Liver (tissue), 9 donors: ENCODE results near the gene CCDC40. TPM values are rescaled to one million over a fixed set of nuclear protein-coding genes. Genes with fewer than 3 reads are reported as not detected.

Source experiments
- DNase-seq: peaks from one replicate; pipeline ENCODE4 v3.0.0-alpha.2; 2017; ENCODE audit warnings: low spot score
- H3K27ac ChIP-seq, 2 donors: one replicate each; pipeline ENCODE4 v1.7.0; 2013; ENCODE audit warnings: inconsistent platforms in 2 of 2, low read length in 2 of 2, control low read depth in 1 of 2, low read depth in 1 of 2, mild to moderate bottlenecking in 1 of 2
- H3K27me3 ChIP-seq, 4 donors: one replicate each; pipeline versions ENCODE4 v1.6.1 to v1.7.0; 2013; ENCODE audit warnings: low read length in 3 of 4, inconsistent platforms in 1 of 4, mild to moderate bottlenecking in 1 of 4, moderate library complexity in 1 of 4; ENCODE audit not compliant: control insufficient read depth in 4 of 4, insufficient read depth in 4 of 4
- H3K36me3 ChIP-seq, 4 donors: one replicate each; pipeline versions ENCODE4 v1.6.1 to v1.7.0; 2013; ENCODE audit warnings: low read length in 3 of 4, mild to moderate bottlenecking in 3 of 4, low read depth in 1 of 4, moderate library complexity in 1 of 4; ENCODE audit not compliant: control insufficient read depth in 4 of 4, insufficient read depth in 3 of 4
- H3K4me1 ChIP-seq, 4 donors: one replicate each; pipeline versions ENCODE4 v1.6.1 to v1.7.0; 2013; ENCODE audit warnings: low read length in 3 of 4, mild to moderate bottlenecking in 3 of 4, moderate library complexity in 1 of 4; ENCODE audit not compliant: control insufficient read depth in 4 of 4, insufficient read depth in 4 of 4
- H3K4me3 ChIP-seq, 3 donors: one replicate each; pipeline versions ENCODE4 v1.6.1 to v1.7.0; 2013; ENCODE audit warnings: low read length in 3 of 3, control low read depth in 1 of 3, low read depth in 1 of 3, mild to moderate bottlenecking in 1 of 3
- H3K9ac ChIP-seq, 2 donors: one replicate each; pipeline ENCODE4 v1.7.0; 2013; ENCODE audit warnings: low read length in 2 of 2, mild to moderate bottlenecking in 2 of 2, moderate library complexity in 2 of 2, control low read depth in 1 of 2, low read depth in 1 of 2
- H3K9me3 ChIP-seq, 4 donors: one replicate each; pipeline versions ENCODE4 v1.6.1 to v1.7.0; 2013; ENCODE audit warnings: low read length in 3 of 4; ENCODE audit not compliant: control insufficient read depth in 4 of 4
- ATF3 ChIP-seq: IDR thresholded peaks from 2 replicates; pipeline ENCODE4 v1.6.1; 2016; ENCODE audit warnings: antibody characterized with exemption
- EGR1 ChIP-seq, 2 donors: IDR thresholded peaks; 2 replicates each; pipeline ENCODE4 v1.6.1; 2016 to 2018; ENCODE audit warnings: antibody characterized with exemption in 2 of 2, low read depth in 2 of 2
- FOXA1 ChIP-seq: IDR thresholded peaks from 2 replicates; pipeline ENCODE4 v1.6.1; 2016; ENCODE audit warnings: antibody characterized with exemption
- FOXA2 ChIP-seq: IDR thresholded peaks from 2 replicates; pipeline ENCODE4 v1.6.1; 2016; ENCODE audit warnings: antibody characterized with exemption
- GABPA ChIP-seq, 2 donors: IDR thresholded peaks in 1 of 2; conservative IDR thresholded peaks in 1 of 2; 2 replicates each; pipeline ENCODE4 v1.6.1; 2016; ENCODE audit warnings: antibody characterized with exemption in 2 of 2, mild to moderate bottlenecking in 1 of 2, moderate library complexity in 1 of 2
- HNF4A ChIP-seq, 2 donors: conservative IDR thresholded peaks; 2 replicates each; pipeline ENCODE4 v1.6.1; 2016; ENCODE audit warnings: antibody characterized with exemption in 2 of 2, mild to moderate bottlenecking in 2 of 2
- HNF4G ChIP-seq: IDR thresholded peaks from 2 replicates; pipeline ENCODE4 v1.6.1; 2016; ENCODE audit warnings: antibody characterized with exemption
- JUND ChIP-seq, 2 donors: IDR thresholded peaks; 2 replicates each; pipeline ENCODE4 v1.6.1; 2016; ENCODE audit warnings: antibody characterized with exemption in 2 of 2
- MAX ChIP-seq: IDR thresholded peaks from 2 replicates; pipeline ENCODE4 v1.6.1; 2016; ENCODE audit warnings: antibody characterized with exemption
- NR2F2 ChIP-seq: IDR thresholded peaks from 2 replicates; pipeline ENCODE4 v1.6.1; 2016; ENCODE audit warnings: antibody characterized with exemption
- RAD21 ChIP-seq, 2 donors: IDR thresholded peaks; 2 replicates each; pipeline ENCODE4 v1.6.1; 2016; ENCODE audit warnings: antibody characterized with exemption in 2 of 2, mild to moderate bottlenecking in 2 of 2
- REST ChIP-seq: IDR thresholded peaks from 2 replicates; pipeline ENCODE4 v1.6.1; 2016; ENCODE audit warnings: antibody characterized with exemption, mild to moderate bottlenecking
- RXRA ChIP-seq, 2 donors: IDR thresholded peaks; 2 replicates each; pipeline ENCODE4 v1.6.1; 2017 to 2018; ENCODE audit warnings: antibody characterized with exemption in 2 of 2, mild to moderate bottlenecking in 1 of 2
- YY1 ChIP-seq: IDR thresholded peaks from 2 replicates; pipeline ENCODE4 v1.6.1; 2016; ENCODE audit warnings: antibody characterized with exemption, mild to moderate bottlenecking
- WGBS: extraction: QIAGEN DNeasy Blood & Tissue Kit; methylation state at CpG from one replicate; pipeline ENCODE4 v1.1.7; 2013; 5-methylcytosine and 5-hydroxymethylcytosine counted together
- polyA plus RNA-seq, 2 donors: library from polyadenylated mRNA; stranded (reverse) in 1 of 2; unstranded in 1 of 2; fragments of 200-250 nt in 1 of 2; fragments of >200 nt in 1 of 2; fragmentation: Nextera tagmentation in 1 of 2; extraction: Ambion mirVana in 1 of 2; gene quantifications; one replicate each; pipeline versions ENCODE4 v1.2.1 to v1.2.3, GENCODE V29; 2013 to 2015
- total RNA-seq, 2 donors: library from RNA; depleted of rRNA; stranded (reverse); fragments of >200 nt; gene quantifications; one replicate each; pipeline ENCODE4 v1.2.3, GENCODE V29; 2014
- donor health status: healthy.
- donor health status: healthy.
- donor health status: healthy.
- donor health status: healthy.
- donor health status: healthy.

Gene CCDC40
- total and polyA plus RNA-seq, 4 donors: 0.60 to 3.0 (median 1.4) TPM

- 93% methylated on average over 10 of the region's 10 CpGs for WGBS
- H3K36me3 ChIP-seq: peaks cover 0 to 9% (median 2%) of the 10 kb centered on the region in 4 donors
Observed at GRCh38 chr17:80011989-80012555, 24.4 kb upstream of the CCDC40 start.

GRCh38 chr17:80012765-80013741 lies 23.4 kb upstream of the CCDC40 start:
- DNase-seq: no peak
- peaks cover 3 to 11% (median 7%) of the 10 kb centered on the region in 4 donors for H3K4me1 ChIP-seq
- H3K36me3 ChIP-seq: peaks cover 0 to 9% (median 2%) of the 10 kb centered on the region in 4 donors
- no peak overlapping the region for H3K4me3 ChIP-seq
- 94% methylated on average over 33 of the region's 33 CpGs for WGBS
- TF ChIP-seq HNF4A (conservative IDR thresholded peaks at IDR 0.05): no peak
- no peak for TF ChIP-seq EGR1 (IDR thresholded peaks at IDR 0.05; ENCODE audit: low read depth in 2 of 2)
- no peak for TF ChIP-seq REST
- TF ChIP-seq GABPA (IDR thresholded peaks at IDR 0.05 in 1 of 2, conservative IDR thresholded peaks at IDR 0.05 in 1 of 2): no peak
- TF ChIP-seq MAX: no peak
- no peak for TF ChIP-seq JUND (IDR thresholded peaks at IDR 0.05)
- TF ChIP-seq NR2F2: no peak
- no peak for TF ChIP-seq YY1
- no peak for TF ChIP-seq RXRA (IDR thresholded peaks at IDR 0.05)
- no peak for TF ChIP-seq FOXA2
- TF ChIP-seq ATF3: no peak
- H3K9me3 ChIP-seq: no peaks in the 10 kb centered on the region
- no peak overlapping the region for H3K9ac ChIP-seq
- H3K27ac ChIP-seq: no peak overlapping the region
- no peaks in the 10 kb centered on the region for H3K27me3 ChIP-seq

More at GRCh38 chr17:80011989-80012555, 24.4 kb upstream of the CCDC40 start:
- H3K27me3 ChIP-seq: no peaks in the 10 kb centered on the region
- H3K27ac ChIP-seq: no peak overlapping the region
- TF ChIP-seq FOXA2: no peak
- TF ChIP-seq GABPA (IDR thresholded peaks at IDR 0.05 in 1 of 2, conservative IDR thresholded peaks at IDR 0.05 in 1 of 2): no peak
- TF ChIP-seq RAD21 (IDR thresholded peaks at IDR 0.05): no peak
- TF ChIP-seq HNF4G: no peak
- TF ChIP-seq REST: no peak
- TF ChIP-seq RXRA (IDR thresholded peaks at IDR 0.05): no peak
- TF ChIP-seq JUND (IDR thresholded peaks at IDR 0.05): no peak
- no peak for TF ChIP-seq FOXA1
- peaks cover 3 to 13% (median 8%) of the 10 kb centered on the region in 4 donors for H3K4me1 ChIP-seq
- no peak overlapping the region for H3K4me3 ChIP-seq
- H3K9ac ChIP-seq: no peak overlapping the region
- H3K9me3 ChIP-seq: no peaks in the 10 kb centered on the region
- no peak for DNase-seq
